C4-2B (cell line): ENCODE results near the gene RPTOR.
"Not testable (repeated sequence)": the region's sequence is repeated elsewhere in the genome, so short reads cannot be mapped to it uniquely, and the experiment has no call there.

Source experiments
- ZFX ChIP-seq: fragments of 450-650 bp; IDR thresholded peaks from 2 replicates; pipeline ENCODE4 v1.6.1; 2017
- TF ChIP-seq, protein P1 (sequence below): fragments of 450-650 bp; conservative IDR thresholded peaks from 2 replicates; pipeline ENCODE4 v1.5.1; 2017; ENCODE audit warnings: mild to moderate bottlenecking

DNA sequence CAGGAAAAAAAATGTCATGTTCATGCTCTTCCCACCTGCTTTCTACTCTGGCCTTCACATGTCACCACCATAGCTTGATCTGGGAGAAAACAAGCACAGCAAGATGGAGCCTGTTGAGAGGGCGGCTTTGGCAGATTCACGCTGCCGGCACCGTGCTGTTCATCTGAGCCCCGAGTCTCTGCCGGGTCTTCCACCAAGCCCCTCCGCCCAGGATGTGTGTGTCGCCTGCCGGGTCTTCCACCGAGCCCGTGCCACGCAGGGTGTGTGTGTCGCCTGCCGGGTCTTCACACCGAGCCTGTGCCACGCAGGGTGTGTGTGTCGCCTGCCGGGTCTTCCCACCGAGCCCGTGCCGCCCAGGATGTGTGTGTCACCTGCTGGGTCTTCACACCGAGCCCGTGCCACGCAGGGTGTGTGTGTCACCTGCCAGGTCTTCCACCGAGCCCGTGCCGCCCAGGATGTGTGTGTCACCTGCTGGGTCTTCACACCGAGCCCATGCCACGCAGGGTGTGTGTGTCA lies 330.9 kb downstream of the RPTOR start:
- TF ChIP-seq, protein P1, sequence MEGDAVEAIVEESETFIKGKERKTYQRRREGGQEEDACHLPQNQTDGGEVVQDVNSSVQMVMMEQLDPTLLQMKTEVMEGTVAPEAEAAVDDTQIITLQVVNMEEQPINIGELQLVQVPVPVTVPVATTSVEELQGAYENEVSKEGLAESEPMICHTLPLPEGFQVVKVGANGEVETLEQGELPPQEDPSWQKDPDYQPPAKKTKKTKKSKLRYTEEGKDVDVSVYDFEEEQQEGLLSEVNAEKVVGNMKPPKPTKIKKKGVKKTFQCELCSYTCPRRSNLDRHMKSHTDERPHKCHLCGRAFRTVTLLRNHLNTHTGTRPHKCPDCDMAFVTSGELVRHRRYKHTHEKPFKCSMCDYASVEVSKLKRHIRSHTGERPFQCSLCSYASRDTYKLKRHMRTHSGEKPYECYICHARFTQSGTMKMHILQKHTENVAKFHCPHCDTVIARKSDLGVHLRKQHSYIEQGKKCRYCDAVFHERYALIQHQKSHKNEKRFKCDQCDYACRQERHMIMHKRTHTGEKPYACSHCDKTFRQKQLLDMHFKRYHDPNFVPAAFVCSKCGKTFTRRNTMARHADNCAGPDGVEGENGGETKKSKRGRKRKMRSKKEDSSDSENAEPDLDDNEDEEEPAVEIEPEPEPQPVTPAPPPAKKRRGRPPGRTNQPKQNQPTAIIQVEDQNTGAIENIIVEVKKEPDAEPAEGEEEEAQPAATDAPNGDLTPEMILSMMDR, result not testable (repeated sequence)
- not testable (repeated sequence) for TF ChIP-seq ZFX
